A549 (cell line): ENCODE results near the gene RPL22. TPM values are rescaled to one million over a fixed set of nuclear protein-coding genes. Genes with fewer than 3 reads are reported as not detected.

Experiments used
- ATAC-seq, 2 experiments: fragments of 200-7000 bp in 1 of 2; fragments of >200 bp in 1 of 2; cut with Nextera tagmentation in 1 of 2; cut with Tn5 transposase in 1 of 2; 3 replicates each; pipeline versions ENCODE4 v1.8.0 to v1.9.1; 2018 to 2020; ENCODE audit warnings: mild to moderate bottlenecking in 1 of 2, moderate library complexity in 1 of 2
- CTCF ChIA-PET: fragments of 300-600 bp; sonication (Branson Sonifier 250); formaldehyde crosslinking; extraction: SDS; loops from one replicate; lab custom pipeline; 2021; ENCODE audit warnings: antibody characterized with exemption, inconsistent platforms; lab: Yijun Ruan, JAX
- POLR2A ChIA-PET: fragments of 350-600 bp; formaldehyde crosslinking; extraction: SDS; loops from one replicate; lab custom pipeline; 2021; ENCODE audit warnings: antibody characterized with exemption, inconsistent platforms; lab: Yijun Ruan, JAX
- DNase-seq, 2 experiments: peaks; one replicate each; pipeline versions ENCODE4 v3.0.0 to v3.0.0-alpha.2; 2011 to 2016; ENCODE audit warnings: low read depth in 1 of 2, low spot score in 1 of 2
- FAIRE-seq: peaks from 2 replicates; lab custom pipeline; 2011; peaks lifted over from hg19 to GRCh38; lab: Jason Lieb, UNC
- H3K27ac ChIP-seq, 2 experiments: fragments of >200 bp; sonication (Bioruptor Twin); formaldehyde crosslinking; 3 replicates each; pipeline ENCODE4 v1.5.1; 2016 to 2017
- H3K4me1 ChIP-seq: fragments of >200 bp; sonication (Bioruptor Twin); formaldehyde crosslinking; 3 replicates; pipeline ENCODE4 v1.6.1; 2016
- H3K4me2 ChIP-seq: fragments of >200 bp; sonication (Bioruptor Twin); formaldehyde crosslinking; 3 replicates; pipeline ENCODE4 v1.6.1; 2016
- H3K4me3 ChIP-seq: fragments of >200 bp; sonication (Bioruptor Twin); formaldehyde crosslinking; 3 replicates; pipeline ENCODE4 v1.5.1; 2016
- H3K9me3 ChIP-seq: fragments of >200 bp; sonication (Bioruptor Twin); formaldehyde crosslinking; 3 replicates; pipeline ENCODE4 v1.6.1; 2016
- CBX8 ChIP-seq: fragments of 200-600 bp; sonication (generic); IDR thresholded peaks from 2 replicates; pipeline ENCODE4 v1.6.1; 2016
- EP300 ChIP-seq, 2 experiments: fragments of >200 bp; sonication (Bioruptor Twin); formaldehyde crosslinking; IDR thresholded peaks; 2 replicates in 1 of 2; 3 replicates in 1 of 2; pipeline ENCODE4 v1.6.1; 2016 to 2017
- ESRRA ChIP-seq: fragments of 150-350 bp; IDR thresholded peaks from 2 replicates; pipeline ENCODE4 v1.6.1; 2014; ENCODE audit warnings: mild to moderate bottlenecking, low read length, borderline replicate concordance
- FOSL2 ChIP-seq, 2 experiments: fragments of 450-650 bp in 1 of 2; fragments of >200 bp in 1 of 2; sonication (Bioruptor Twin) in 1 of 2; formaldehyde crosslinking; IDR thresholded peaks; 2 replicates each; pipeline versions ENCODE4 v1.5.0 to v1.6.1; 2016 to 2020; ENCODE audit warnings: mild to moderate bottlenecking in 1 of 2, moderate library complexity in 1 of 2
- GATA3 ChIP-seq: IDR thresholded peaks from 2 replicates; pipeline ENCODE4 v1.6.1; 2012; ENCODE audit warnings: borderline replicate concordance
- HOXA7 ChIP-seq: fragments of 250-450 bp; sonication (Bioruptor Pico); IDR thresholded peaks from 2 replicates; pipeline ENCODE4 v1.5.0; 2020; ENCODE audit warnings: mild to moderate bottlenecking, moderate library complexity
- JUN ChIP-seq, 2 experiments: fragments of >200 bp; sonication (Bioruptor Twin); formaldehyde crosslinking; IDR thresholded peaks; 2 replicates in 1 of 2; 3 replicates in 1 of 2; pipeline ENCODE4 v1.6.1; 2016 to 2017
- MAFK ChIP-seq: fragments of 450-650 bp; IDR thresholded peaks from 2 replicates; pipeline ENCODE4 v1.6.1; 2014; ENCODE audit not compliant: partially characterized antibody
- MAZ ChIP-seq: fragments of 150-350 bp; IDR thresholded peaks from 2 replicates; pipeline ENCODE4 v1.6.1; 2014; ENCODE audit warnings: antibody characterized with exemption, low read depth, low read length, borderline replicate concordance
- NPAS2 ChIP-seq: fragments of 250-450 bp; sonication (Bioruptor Pico); IDR thresholded peaks from 2 replicates; pipeline ENCODE4 v1.8.0; 2022; ENCODE audit warnings: mild to moderate bottlenecking, moderate library complexity, borderline replicate concordance
- POLR2AphosphoS2 ChIP-seq: conservative IDR thresholded peaks from 2 replicates; pipeline ENCODE4 v1.6.1; 2012; ENCODE audit warnings: low read length, improper control_type of control experiment, inconsistent platforms
- RARB ChIP-seq: fragments of 250-450 bp; sonication (Bioruptor Pico); IDR thresholded peaks from 2 replicates; pipeline ENCODE4 v1.8.0; 2021; ENCODE audit warnings: mild to moderate bottlenecking, moderate library complexity
- TP53 ChIP-seq: fragments of 250-450 bp; sonication (Bioruptor Pico); IDR thresholded peaks from 2 replicates; pipeline ENCODE4 v1.5.0; 2021; ENCODE audit warnings: mild to moderate bottlenecking, moderate library complexity
- WGBS: methylation state at CpG from one replicate; pipeline ENCODE4 v1.1.6; 2017; ENCODE audit errors: missing lambda C conversion rate; 5-methylcytosine and 5-hydroxymethylcytosine counted together
- polyA plus RNA-seq, 4 experiments: library from polyadenylated mRNA; depleted of rRNA in 3 of 4; stranded (reverse); fragments of >200 nt; fragmentation: RNase III in 1 of 4; extraction: RNeasy Plus Mini Kit Qiagen cat#74134 plus additional on column Dnase treatment in 1 of 4; gene quantifications; 2 replicates in 3 of 4; 3 replicates in 1 of 4; pipeline ENCODE4 v1.2.3, GENCODE V29; 2011 to 2017
- TF ChIP-seq, protein P1 (sequence below): fragments of >200 bp; sonication (Bioruptor Twin); formaldehyde crosslinking; IDR thresholded peaks from 2 replicates; pipeline ENCODE4 v1.6.1; 2016
- TF ChIP-seq, protein P2 (sequence below): IDR thresholded peaks from 2 replicates; pipeline ENCODE4 v1.6.1; 2012; ENCODE audit warnings: low read depth, borderline replicate concordance
- TF ChIP-seq, protein P3 (sequence below): fragments of 450-650 bp; IDR thresholded peaks from 2 replicates; pipeline ENCODE4 v1.6.1; 2014; ENCODE audit warnings: antibody characterized with exemption
- TF ChIP-seq, protein P4 (sequence below): fragments of >200 bp; sonication (Bioruptor Twin); formaldehyde crosslinking; IDR thresholded peaks from 3 replicates; pipeline ENCODE4 v1.5.1; 2016
- TF ChIP-seq, protein P5 (sequence below): fragments of 200-600 bp; sonication (generic); IDR thresholded peaks from 2 replicates; pipeline ENCODE4 v1.6.1; 2016; ENCODE audit warnings: antibody characterized with exemption, mild to moderate bottlenecking, moderate library complexity

RPL22 gene
- polyA plus RNA-seq, 2 of the 4 experiments (the other 2 are of a cell fraction) = 373 to 377 TPM

DNA sequence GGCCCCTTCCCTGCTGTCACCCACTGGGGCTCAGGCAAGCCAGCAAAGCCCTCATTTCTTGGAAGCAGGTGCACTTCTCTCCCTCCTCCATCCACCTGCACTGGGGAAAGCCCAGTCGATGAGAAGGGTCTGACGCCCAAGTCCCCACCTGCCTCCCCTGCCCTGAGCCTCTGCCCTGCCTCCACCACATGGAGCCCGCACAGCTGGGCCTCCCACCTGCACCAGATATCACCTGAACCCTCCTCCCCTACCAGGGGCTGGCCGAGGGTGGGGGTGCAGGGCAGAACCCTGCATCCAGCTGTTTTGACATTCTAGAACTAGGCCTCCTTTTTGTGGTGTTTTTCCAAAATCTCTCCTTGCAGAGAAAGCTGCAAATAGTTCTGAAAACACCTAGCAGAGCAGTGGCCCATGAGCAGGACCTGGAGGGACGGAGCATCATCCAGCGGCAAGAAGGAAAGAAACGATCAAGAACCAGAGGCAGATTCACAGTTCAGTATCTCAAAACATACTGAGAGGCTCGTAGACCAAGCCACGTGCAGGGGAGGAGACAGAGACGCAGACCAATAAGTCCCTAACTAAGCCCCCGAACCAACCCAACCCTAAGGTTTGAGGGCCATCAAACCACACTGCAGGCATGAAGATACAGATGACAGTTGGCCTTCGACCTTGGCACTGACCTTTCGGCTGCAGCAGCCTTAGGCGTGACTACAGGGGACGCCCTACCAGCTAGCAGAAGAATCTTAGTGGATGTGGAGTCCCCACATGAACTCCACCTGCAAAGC is 36.0 kb downstream of the RPL22 start:
- FAIRE-seq = no peak

DNA sequence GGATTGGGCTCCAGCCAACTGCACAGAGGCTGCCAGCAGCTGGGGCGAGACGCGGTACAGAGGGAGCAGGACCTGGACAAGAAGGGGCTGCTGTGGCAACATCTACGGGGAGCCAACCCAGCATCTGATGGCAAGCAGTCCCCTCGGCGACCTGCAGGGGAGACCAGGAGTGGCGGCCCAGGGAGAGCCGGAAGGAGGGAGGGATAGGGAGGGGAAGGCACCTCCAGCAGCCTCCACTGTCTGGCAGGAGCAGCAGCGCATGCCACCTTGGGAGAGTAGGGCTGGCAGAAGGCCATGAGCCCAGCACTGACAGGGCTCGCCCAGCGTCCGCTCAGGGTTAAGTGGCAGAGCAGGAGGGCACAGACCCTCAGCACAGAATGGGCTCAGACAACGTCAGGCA is 36.6 kb downstream of the RPL22 start:
- 54% methylated on average over 10 of the region's 13 CpGs for WGBS
- ChIA-PET CTCF (interaction anchor here (2.1 kb wide), 1 partner anchor 9 kb away, joined by 7 read pairs; no protein-coding TSS in a partner anchor), POLR2A (no interaction called here)
- no peak for FAIRE-seq
- no peak overlapping the region for H3K4me3 ChIP-seq
- ATAC-seq = peak; percentile 56 to 82; a peak in 4 of 6 replicates
- H3K27ac ChIP-seq = no peak overlapping the region
- H3K4me1 ChIP-seq = peaks cover 7% of the 10 kb centered on the region
- DNase-seq = peak in 1 of 2 experiments; percentile 47
- no peak overlapping the region for H3K4me2 ChIP-seq
- H3K9me3 ChIP-seq = no peaks in the 10 kb centered on the region
- no peak for TF ChIP-seq HOXA7
- no peak for TF ChIP-seq RARB (CRISPR knock-in tag)
- TF ChIP-seq, protein P1, sequence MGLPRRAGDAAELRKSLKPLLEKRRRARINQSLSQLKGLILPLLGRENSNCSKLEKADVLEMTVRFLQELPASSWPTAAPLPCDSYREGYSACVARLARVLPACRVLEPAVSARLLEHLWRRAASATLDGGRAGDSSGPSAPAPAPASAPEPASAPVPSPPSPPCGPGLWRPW = no peak
- no peak for TF ChIP-seq MAFK
- no peak for TF ChIP-seq POLR2AphosphoS2
- no peak for TF ChIP-seq EP300 (IDR thresholded peaks at IDR 0.05)
- TF ChIP-seq, protein P2, sequence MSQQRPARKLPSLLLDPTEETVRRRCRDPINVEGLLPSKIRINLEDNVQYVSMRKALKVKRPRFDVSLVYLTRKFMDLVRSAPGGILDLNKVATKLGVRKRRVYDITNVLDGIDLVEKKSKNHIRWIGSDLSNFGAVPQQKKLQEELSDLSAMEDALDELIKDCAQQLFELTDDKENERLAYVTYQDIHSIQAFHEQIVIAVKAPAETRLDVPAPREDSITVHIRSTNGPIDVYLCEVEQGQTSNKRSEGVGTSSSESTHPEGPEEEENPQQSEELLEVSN = no peak
- no peak for TF ChIP-seq JUN (IDR thresholded peaks at IDR 0.05)
- TF ChIP-seq, protein P3, sequence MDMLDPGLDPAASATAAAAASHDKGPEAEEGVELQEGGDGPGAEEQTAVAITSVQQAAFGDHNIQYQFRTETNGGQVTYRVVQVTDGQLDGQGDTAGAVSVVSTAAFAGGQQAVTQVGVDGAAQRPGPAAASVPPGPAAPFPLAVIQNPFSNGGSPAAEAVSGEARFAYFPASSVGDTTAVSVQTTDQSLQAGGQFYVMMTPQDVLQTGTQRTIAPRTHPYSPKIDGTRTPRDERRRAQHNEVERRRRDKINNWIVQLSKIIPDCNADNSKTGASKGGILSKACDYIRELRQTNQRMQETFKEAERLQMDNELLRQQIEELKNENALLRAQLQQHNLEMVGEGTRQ = no peak
- no peak for TF ChIP-seq FOSL2 (IDR thresholded peaks at IDR 0.05)
- no peak for TF ChIP-seq FOSL2 (CRISPR knock-in tag; IDR thresholded peaks at IDR 0.05)
- no peak for TF ChIP-seq TP53
- no peak for TF ChIP-seq NPAS2 (CRISPR knock-in tag)
- TF ChIP-seq MAZ = no peak
- no peak for TF ChIP-seq GATA3
- TF ChIP-seq, protein P4, sequence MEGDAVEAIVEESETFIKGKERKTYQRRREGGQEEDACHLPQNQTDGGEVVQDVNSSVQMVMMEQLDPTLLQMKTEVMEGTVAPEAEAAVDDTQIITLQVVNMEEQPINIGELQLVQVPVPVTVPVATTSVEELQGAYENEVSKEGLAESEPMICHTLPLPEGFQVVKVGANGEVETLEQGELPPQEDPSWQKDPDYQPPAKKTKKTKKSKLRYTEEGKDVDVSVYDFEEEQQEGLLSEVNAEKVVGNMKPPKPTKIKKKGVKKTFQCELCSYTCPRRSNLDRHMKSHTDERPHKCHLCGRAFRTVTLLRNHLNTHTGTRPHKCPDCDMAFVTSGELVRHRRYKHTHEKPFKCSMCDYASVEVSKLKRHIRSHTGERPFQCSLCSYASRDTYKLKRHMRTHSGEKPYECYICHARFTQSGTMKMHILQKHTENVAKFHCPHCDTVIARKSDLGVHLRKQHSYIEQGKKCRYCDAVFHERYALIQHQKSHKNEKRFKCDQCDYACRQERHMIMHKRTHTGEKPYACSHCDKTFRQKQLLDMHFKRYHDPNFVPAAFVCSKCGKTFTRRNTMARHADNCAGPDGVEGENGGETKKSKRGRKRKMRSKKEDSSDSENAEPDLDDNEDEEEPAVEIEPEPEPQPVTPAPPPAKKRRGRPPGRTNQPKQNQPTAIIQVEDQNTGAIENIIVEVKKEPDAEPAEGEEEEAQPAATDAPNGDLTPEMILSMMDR = no peak
- TF ChIP-seq ESRRA = no peak
- TF ChIP-seq, protein P5, sequence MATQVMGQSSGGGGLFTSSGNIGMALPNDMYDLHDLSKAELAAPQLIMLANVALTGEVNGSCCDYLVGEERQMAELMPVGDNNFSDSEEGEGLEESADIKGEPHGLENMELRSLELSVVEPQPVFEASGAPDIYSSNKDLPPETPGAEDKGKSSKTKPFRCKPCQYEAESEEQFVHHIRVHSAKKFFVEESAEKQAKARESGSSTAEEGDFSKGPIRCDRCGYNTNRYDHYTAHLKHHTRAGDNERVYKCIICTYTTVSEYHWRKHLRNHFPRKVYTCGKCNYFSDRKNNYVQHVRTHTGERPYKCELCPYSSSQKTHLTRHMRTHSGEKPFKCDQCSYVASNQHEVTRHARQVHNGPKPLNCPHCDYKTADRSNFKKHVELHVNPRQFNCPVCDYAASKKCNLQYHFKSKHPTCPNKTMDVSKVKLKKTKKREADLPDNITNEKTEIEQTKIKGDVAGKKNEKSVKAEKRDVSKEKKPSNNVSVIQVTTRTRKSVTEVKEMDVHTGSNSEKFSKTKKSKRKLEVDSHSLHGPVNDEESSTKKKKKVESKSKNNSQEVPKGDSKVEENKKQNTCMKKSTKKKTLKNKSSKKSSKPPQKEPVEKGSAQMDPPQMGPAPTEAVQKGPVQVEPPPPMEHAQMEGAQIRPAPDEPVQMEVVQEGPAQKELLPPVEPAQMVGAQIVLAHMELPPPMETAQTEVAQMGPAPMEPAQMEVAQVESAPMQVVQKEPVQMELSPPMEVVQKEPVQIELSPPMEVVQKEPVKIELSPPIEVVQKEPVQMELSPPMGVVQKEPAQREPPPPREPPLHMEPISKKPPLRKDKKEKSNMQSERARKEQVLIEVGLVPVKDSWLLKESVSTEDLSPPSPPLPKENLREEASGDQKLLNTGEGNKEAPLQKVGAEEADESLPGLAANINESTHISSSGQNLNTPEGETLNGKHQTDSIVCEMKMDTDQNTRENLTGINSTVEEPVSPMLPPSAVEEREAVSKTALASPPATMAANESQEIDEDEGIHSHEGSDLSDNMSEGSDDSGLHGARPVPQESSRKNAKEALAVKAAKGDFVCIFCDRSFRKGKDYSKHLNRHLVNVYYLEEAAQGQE = no peak

More for the DNA sequence above, 36.0 kb downstream of the RPL22 start:
- no peak for DNase-seq
- POLR2A ChIA-PET = no interaction called here
- Histone ChIP-seq H3K4me1 (peaks cover 1% of the 10 kb centered on the region), H3K4me2 (no peak overlapping the region), H3K9me3 (no peaks in the 10 kb centered on the region), H3K27ac (no peak overlapping the region)
- CTCF ChIA-PET = interaction anchor here (2.1 kb wide), 1 partner anchor 8 kb away, joined by 7 read pairs; no protein-coding TSS in a partner anchor
- TF ChIP-seq CBX8 = no peak
- TF ChIP-seq JUN (IDR thresholded peaks at IDR 0.05) = no peak
- TF ChIP-seq, all 56 proteins: peak for 0
- no peak overlapping the region for H3K4me3 ChIP-seq
- no peak for ATAC-seq
- WGBS = 59% methylated on average over 14 of the region's 15 CpGs
